HG02623 (cell line): ENCODE results near the gene CXCL14.
"Not testable (repeated sequence)": the region's sequence is repeated elsewhere in the genome, so short reads cannot be mapped to it uniquely, and the experiment has no call there.

Source experiments
- ATAC-seq: cut with Tn5 transposase; IDR thresholded peaks from one replicate; pipeline ENCODE4 v1.9.1; 2021; ENCODE audit warnings: moderate library complexity; ENCODE audit not compliant: unreplicated experiment

CXCL14 gene

GRCh38 chr5:135545099-135545498 lies 33.7 kb downstream of the CXCL14 start:
- no peak for ATAC-seq

- ATAC-seq = no peak
These were observed 35.1 kb downstream of the CXCL14 start for GRCh38 chr5:135543485-135544304.

GRCh38 chr5:135543001-135543484 lies 35.7 kb downstream of the CXCL14 start:
- ATAC-seq = no peak

- ATAC-seq = no peak
These were observed 36.8 kb downstream of the CXCL14 start for GRCh38 chr5:135541807-135542502.

GRCh38 chr5:135539430-135540005 lies 39.3 kb downstream of the CXCL14 start:
- no peak for ATAC-seq

GRCh38 chr5:135538261-135538660 lies 40.5 kb downstream of the CXCL14 start:
- no peak for ATAC-seq

- no peak for ATAC-seq
These were observed 41.0 kb downstream of the CXCL14 start for GRCh38 chr5:135537745-135538144.

- ATAC-seq = no peak
These were observed 41.5 kb downstream of the CXCL14 start for GRCh38 chr5:135537271-135537670.

- ATAC-seq = no peak
These were observed 42.7 kb downstream of the CXCL14 start, which contains the start of gene NEUROG1 for GRCh38 chr5:135535820-135536801. NEUROG1 (minus strand) TSS chr5:135535964; CDS start chr5:135535690, 274 bp downstream.

GRCh38 chr5:135535420-135535819 lies 43.4 kb downstream of the CXCL14 start:
- ATAC-seq = no peak

GRCh38 chr5:135534609-135535419 lies 44.0 kb downstream of the CXCL14 start:
- no peak for ATAC-seq

GRCh38 chr5:135533794-135534193 lies 45.0 kb downstream of the CXCL14 start:
- no peak for ATAC-seq

GRCh38 chr5:135533334-135533733 lies 45.5 kb downstream of the CXCL14 start:
- ATAC-seq = no peak

- not testable (repeated sequence) for ATAC-seq
These were observed 49.2 kb downstream of the CXCL14 start for GRCh38 chr5:135529576-135529975.

- ATAC-seq = no peak
These were observed 51.9 kb downstream of the CXCL14 start for GRCh38 chr5:135526924-135527323.

- no peak for ATAC-seq
These were observed 56.8 kb downstream of the CXCL14 start for GRCh38 chr5:135521964-135522363.
